ENCODE results near the gene CABP7.
"Not testable (repeated sequence)": the region's sequence is repeated elsewhere in the genome, so short reads cannot be mapped to it uniquely, and the experiment has no call there.

The CABP7 gene

DNA sequence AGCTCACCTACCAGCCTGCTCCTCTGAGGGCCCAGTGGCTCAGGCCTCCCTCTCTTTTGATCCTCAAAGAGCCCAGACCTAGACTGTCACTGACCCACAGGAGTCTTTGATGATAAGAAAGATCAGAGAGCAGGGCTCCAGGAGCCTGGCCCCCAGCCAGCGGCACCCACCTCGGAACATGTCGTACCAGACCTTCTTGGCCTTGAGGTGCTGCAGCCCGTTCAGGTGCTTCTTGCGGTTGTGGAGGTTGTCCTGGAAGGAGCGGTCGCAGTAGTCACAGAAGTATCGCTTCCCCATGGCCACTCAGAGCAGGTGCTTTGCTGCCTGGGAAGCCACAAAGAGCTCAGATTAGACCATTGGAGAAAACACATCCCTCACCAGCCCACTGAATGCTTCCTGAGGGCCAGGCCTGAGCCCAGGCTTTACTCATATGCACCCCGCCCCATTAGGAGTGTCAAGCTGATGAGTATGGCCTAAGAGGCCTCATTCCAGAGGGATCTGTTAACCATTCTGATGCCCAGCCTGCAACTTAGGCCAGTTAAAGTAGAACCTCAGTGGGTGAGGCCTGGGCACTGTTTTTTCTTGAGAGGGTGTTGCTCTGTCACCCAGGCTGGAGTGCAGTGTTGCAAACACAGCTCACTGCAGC is 28.6 kb downstream of the CABP7 start:
- Histone ChIP-seq H3K27ac (ENCODE audit: low read depth, low read length) (no peak overlapping the region), H3K4me1 (ENCODE audit: control insufficient read depth, insufficient read depth, low read length, unreplicated experiment) (peaks cover 2% of the 10 kb centered on the region), H2AFZ (ENCODE audit: low read length, unreplicated experiment) (no peak overlapping the region), H3K36me3 (ENCODE audit: insufficient read depth, low read length) (no peaks in the 10 kb centered on the region), H3K27me3 (ENCODE audit: insufficient read depth, low read length) (no peaks in the 10 kb centered on the region), H3K4me3 (ENCODE audit: low read depth, low read length) (no peak overlapping the region), H3K79me2 (ENCODE audit: control insufficient read depth, insufficient read depth, low read length, unreplicated experiment) (no peaks in the 10 kb centered on the region)

DNA sequence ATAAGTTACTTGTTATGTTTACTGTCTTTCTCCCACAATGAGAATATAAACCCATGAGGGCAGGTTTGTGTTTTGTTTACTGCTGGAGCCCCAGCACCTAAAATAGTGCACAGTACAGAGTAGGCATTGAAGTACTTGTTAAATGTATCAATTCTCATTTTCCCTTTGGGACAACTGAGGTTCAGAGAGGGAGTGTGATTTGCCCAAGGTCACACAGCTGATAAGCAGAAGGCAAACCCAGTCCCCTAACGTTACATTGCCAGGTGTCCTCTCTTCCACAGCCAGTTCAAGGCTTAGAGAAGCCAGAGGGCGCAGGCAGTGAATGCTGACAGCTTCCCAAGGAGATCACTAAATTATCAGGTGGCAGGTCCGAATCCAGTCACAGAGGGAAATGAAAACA is 30.2 kb downstream of the CABP7 start:
- no peak overlapping the region for H3K27ac ChIP-seq (ENCODE audit: low read depth, low read length)
- no peaks in the 10 kb centered on the region for H3K79me2 ChIP-seq (ENCODE audit: control insufficient read depth, insufficient read depth, low read length, unreplicated experiment)
- no peaks in the 10 kb centered on the region for H3K27me3 ChIP-seq (ENCODE audit: insufficient read depth, low read length)
- no peak overlapping the region for H3K4me3 ChIP-seq (ENCODE audit: low read depth, low read length)
- no peak overlapping the region for H2AFZ ChIP-seq (ENCODE audit: low read length, unreplicated experiment)
- H3K4me1 ChIP-seq (ENCODE audit: control insufficient read depth, insufficient read depth, low read length, unreplicated experiment) = peaks cover under 1% of the 10 kb centered on the region
- H3K36me3 ChIP-seq (ENCODE audit: insufficient read depth, low read length) = no peaks in the 10 kb centered on the region

DNA sequence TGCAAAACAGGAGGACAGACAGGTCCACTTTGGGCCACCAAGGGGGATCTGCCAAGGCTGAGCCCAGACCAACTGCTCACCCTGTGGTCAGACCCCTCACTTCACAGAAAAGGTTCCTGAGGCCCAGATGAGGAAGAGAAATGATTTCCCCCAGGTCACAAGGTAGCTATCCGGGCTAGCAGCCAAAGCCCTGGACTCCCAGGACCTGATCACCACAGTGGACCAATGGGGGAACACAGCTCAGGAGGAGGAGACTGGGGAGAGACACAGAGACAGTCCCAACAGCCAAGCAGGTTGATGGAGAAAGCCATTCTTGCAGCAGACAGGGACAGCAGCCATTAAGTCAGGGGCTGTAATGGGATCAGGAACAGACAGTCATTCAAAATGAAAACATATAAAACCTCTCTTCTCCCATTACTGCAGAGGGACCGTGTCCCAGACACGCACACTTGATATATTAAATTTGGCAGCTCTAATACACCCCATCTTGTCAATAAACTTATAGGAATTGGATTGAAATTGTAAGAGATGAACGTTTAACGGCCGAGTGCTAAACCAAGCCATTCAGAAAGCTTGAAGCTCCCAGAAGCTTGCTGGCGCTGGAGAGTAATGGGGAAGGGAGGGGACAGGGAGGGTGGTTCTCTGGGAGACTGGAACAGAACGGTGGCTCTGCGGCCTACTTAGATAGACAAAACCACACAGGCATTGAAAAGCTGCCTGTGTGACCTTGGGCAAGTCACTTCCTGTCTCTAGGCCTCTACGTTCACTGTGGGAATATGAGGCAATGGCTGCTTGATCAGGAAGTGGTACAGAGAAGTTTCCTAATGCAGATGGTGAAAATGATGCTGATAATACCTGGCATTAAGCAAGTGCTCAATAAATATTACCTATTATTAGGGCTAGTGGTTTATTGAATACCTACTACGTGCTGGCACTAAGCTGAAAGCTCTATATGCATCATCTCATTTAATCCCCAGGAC is 31.0 kb downstream of the CABP7 start:
- no peaks in the 10 kb centered on the region for H3K4me1 ChIP-seq (ENCODE audit: control insufficient read depth, insufficient read depth, low read length, unreplicated experiment)
- no peak overlapping the region for H2AFZ ChIP-seq (ENCODE audit: low read length, unreplicated experiment)
- H3K27ac ChIP-seq (ENCODE audit: low read depth, low read length) = no peak overlapping the region
- no peak overlapping the region for H3K4me3 ChIP-seq (ENCODE audit: low read depth, low read length)
- no peaks in the 10 kb centered on the region for H3K36me3 ChIP-seq (ENCODE audit: insufficient read depth, low read length)
- no peaks in the 10 kb centered on the region for H3K79me2 ChIP-seq (ENCODE audit: control insufficient read depth, insufficient read depth, low read length, unreplicated experiment)
- H3K27me3 ChIP-seq (ENCODE audit: insufficient read depth, low read length) = no peaks in the 10 kb centered on the region

DNA sequence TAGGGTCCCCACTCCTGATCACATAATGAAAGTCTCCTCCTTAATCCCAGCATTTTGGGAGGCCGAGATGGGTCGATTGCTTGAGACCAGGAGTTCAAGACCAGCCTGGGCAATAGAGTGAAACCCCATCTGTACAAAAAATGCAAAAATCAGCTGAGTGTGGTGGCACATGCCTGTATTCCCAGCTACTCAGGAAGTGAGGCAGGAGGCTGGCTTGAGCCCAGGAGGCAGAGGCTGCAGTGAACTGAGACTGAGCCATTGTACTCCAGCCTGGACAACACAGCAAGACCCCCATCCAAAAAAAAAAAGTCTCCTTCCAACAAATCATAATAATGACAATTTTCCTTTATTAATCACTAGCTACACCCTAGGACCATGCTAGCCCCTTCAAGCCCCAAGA is 31.9 kb downstream of the CABP7 start:
- no peaks in the 10 kb centered on the region for H3K36me3 ChIP-seq (ENCODE audit: insufficient read depth, low read length)
- H3K27ac ChIP-seq (ENCODE audit: low read depth, low read length) = no peak overlapping the region
- H3K4me3 ChIP-seq (ENCODE audit: low read depth, low read length) = no peak overlapping the region
- no peaks in the 10 kb centered on the region for H3K79me2 ChIP-seq (ENCODE audit: control insufficient read depth, insufficient read depth, low read length, unreplicated experiment)
- H2AFZ ChIP-seq (ENCODE audit: low read length, unreplicated experiment) = no peak overlapping the region
- H3K4me1 ChIP-seq (ENCODE audit: control insufficient read depth, insufficient read depth, low read length, unreplicated experiment) = no peaks in the 10 kb centered on the region
- H3K27me3 ChIP-seq (ENCODE audit: insufficient read depth, low read length) = no peaks in the 10 kb centered on the region

DNA sequence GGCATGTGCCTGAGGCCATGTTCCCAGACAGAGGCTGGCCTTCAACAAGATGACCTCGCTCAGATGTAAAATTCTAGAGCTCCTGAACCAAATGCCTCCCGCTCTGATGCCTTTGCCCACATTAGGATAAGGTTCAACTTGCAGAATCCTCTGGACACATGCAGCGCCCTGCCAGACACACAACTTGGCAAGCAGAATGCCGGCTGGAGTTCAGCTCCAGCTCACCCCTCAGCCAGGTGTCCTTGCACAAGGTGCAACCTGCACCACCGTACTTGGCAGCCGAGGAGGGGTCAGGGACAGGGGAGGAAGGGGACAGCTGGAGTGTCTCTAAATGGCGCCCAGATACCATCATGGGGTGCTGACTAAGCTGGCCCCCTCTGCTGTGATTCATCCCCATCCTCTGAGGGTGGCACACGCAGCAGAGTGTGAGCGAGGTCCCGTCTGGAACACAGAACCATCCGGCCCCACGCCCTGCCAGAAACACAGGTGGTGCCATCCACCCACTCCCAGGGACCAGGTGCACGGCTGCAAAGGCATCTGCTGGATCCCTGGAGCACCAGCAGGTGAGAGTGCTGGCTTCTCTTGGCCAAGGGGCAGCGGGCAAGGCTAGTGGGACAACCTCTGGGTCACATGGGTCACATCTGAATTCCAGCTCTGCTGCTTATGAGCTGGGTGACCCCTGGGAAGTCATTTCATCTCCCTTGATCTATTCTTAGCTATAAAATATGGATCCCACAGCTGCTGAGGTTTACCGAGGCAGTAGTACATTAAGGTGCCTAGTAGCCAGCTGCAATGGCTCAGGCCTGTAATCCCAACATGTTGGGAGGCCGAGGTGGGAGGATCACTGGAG is 34.2 kb downstream of the CABP7 start:
- Histone ChIP-seq H3K36me3 (ENCODE audit: insufficient read depth, low read length) (no peaks in the 10 kb centered on the region), H3K79me2 (ENCODE audit: control insufficient read depth, insufficient read depth, low read length, unreplicated experiment) (no peaks in the 10 kb centered on the region), H3K4me1 (ENCODE audit: control insufficient read depth, insufficient read depth, low read length, unreplicated experiment) (no peaks in the 10 kb centered on the region), H2AFZ (ENCODE audit: low read length, unreplicated experiment) (no peak overlapping the region), H3K27ac (ENCODE audit: low read depth, low read length) (no peak overlapping the region), H3K4me3 (ENCODE audit: low read depth, low read length) (no peak overlapping the region), H3K27me3 (ENCODE audit: insufficient read depth, low read length) (no peaks in the 10 kb centered on the region)

DNA sequence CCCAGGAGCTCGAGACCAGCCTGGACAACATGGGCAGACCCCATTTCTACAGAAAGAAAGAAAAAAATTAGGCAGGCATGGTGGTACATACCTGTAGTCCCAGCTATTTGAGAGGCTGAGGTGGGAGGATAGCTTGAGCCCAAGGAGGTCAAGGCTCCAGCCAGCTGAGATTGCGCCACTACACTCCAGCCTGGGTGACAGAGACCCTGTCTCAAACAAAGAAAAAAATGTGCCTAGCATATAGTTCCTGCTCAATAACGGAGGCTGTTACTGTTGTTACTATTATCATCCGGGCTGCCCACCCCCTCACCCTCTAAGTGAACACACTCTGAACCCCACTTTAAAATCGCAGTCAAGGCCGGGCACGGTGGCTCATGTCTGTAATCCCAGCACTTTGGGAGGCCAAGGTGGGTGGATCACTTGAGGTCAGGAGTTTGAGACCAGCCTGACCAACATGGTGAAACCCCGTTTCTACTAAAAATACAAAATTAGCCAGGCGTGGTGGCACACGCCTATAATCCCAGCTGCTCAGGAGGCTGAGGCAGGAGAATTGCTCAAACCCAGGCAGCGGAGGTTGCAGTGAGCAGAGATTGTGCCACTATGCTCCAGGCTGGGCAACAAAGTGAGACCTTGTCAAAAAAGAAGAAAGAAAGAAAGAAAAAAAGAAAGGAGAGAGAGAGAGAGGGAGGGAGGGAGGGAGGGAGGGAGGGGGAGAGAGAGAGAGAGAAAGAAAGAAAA is 35.0 kb downstream of the CABP7 start:
- H3K4me3 ChIP-seq (ENCODE audit: low read depth, low read length); H3K27ac ChIP-seq (ENCODE audit: low read depth, low read length); H3K36me3 ChIP-seq (ENCODE audit: insufficient read depth, low read length); H2AFZ ChIP-seq (ENCODE audit: low read length, unreplicated experiment); H3K4me1 ChIP-seq (ENCODE audit: control insufficient read depth, insufficient read depth, low read length, unreplicated experiment); H3K79me2 ChIP-seq (ENCODE audit: control insufficient read depth, insufficient read depth, low read length, unreplicated experiment); H3K27me3 ChIP-seq (ENCODE audit: insufficient read depth, low read length): not testable (repeated sequence)

DNA sequence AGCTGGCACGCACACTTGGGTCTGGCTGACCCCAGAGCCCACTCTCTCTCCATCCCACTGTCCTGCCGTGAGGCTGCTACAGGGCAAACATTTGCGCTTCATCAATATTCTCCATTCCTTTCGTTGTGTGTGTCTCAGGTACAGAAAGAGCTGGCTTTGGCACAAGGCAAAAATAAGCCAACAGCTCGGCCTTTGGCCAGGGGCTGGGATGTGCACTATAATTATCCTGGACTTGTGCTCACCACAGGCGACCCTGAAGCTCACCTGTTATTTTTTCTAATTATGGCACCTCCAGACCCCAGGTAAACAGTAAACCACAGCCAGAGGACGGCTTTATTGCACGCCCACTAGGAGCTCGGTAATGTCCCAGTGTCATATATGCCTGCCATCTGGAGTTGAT is 36.1 kb downstream of the CABP7 start:
- H3K27me3 ChIP-seq (ENCODE audit: insufficient read depth, low read length) = no peaks in the 10 kb centered on the region
- H3K27ac ChIP-seq (ENCODE audit: low read depth, low read length) = no peak overlapping the region
- no peaks in the 10 kb centered on the region for H3K36me3 ChIP-seq (ENCODE audit: insufficient read depth, low read length)
- no peaks in the 10 kb centered on the region for H3K79me2 ChIP-seq (ENCODE audit: control insufficient read depth, insufficient read depth, low read length, unreplicated experiment)
- no peaks in the 10 kb centered on the region for H3K4me1 ChIP-seq (ENCODE audit: control insufficient read depth, insufficient read depth, low read length, unreplicated experiment)
- no peak overlapping the region for H3K4me3 ChIP-seq (ENCODE audit: low read depth, low read length)
- no peak overlapping the region for H2AFZ ChIP-seq (ENCODE audit: low read length, unreplicated experiment)

DNA sequence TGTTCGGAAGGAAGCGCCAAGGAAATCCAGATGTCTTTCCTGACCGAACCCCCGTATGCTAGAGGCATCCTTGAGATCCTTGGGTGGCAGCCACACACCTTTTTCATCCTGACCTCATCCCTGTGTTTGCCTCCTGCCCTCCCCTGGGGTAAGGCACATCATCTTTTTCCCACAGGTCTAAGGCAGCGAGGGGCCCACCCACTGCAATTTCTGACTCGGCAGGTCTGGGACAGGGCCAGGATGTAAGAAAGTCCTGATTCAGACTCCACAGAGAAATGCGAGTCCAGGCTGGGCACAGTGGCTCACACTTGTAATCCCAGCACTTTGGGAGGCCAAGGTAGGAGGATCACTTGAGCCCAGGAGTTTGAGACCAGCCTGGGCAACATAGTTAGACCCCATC is 36.5 kb downstream of the CABP7 start:
- Histone ChIP-seq H2AFZ (ENCODE audit: low read length, unreplicated experiment) (no peak overlapping the region), H3K36me3 (ENCODE audit: insufficient read depth, low read length) (no peaks in the 10 kb centered on the region), H3K27me3 (ENCODE audit: insufficient read depth, low read length) (no peaks in the 10 kb centered on the region), H3K27ac (ENCODE audit: low read depth, low read length) (no peak overlapping the region), H3K4me1 (ENCODE audit: control insufficient read depth, insufficient read depth, low read length, unreplicated experiment) (no peaks in the 10 kb centered on the region), H3K4me3 (ENCODE audit: low read depth, low read length) (no peak overlapping the region), H3K79me2 (ENCODE audit: control insufficient read depth, insufficient read depth, low read length, unreplicated experiment) (no peaks in the 10 kb centered on the region)

DNA sequence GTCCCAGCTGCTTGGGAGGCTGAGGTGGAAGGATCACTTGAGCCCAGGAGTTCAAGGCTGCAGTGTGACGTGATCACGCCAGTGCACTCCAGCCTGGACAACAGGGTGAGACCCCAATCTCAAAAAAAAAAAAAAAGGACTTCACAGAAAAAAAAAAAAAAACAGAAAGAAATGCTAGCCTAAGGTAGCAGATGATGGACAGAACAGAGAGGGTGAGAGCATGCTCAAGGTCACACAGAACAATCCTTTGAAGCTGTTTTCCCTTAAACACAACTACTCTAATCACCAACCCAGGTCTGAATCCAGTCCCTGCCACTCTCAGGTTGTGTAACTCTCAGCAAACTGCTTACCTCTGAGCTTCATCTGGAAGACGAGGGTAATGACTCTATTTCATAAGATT is 37.3 kb downstream of the CABP7 start:
- Histone ChIP-seq H3K27me3 (ENCODE audit: insufficient read depth, low read length) (no peaks in the 10 kb centered on the region), H3K27ac (ENCODE audit: low read depth, low read length) (no peak overlapping the region), H3K36me3 (ENCODE audit: insufficient read depth, low read length) (no peaks in the 10 kb centered on the region), H3K4me1 (ENCODE audit: control insufficient read depth, insufficient read depth, low read length, unreplicated experiment) (no peaks in the 10 kb centered on the region), H3K4me3 (ENCODE audit: low read depth, low read length) (no peak overlapping the region), H3K79me2 (ENCODE audit: control insufficient read depth, insufficient read depth, low read length, unreplicated experiment) (no peaks in the 10 kb centered on the region), H2AFZ (ENCODE audit: low read length, unreplicated experiment) (no peak overlapping the region)

DNA sequence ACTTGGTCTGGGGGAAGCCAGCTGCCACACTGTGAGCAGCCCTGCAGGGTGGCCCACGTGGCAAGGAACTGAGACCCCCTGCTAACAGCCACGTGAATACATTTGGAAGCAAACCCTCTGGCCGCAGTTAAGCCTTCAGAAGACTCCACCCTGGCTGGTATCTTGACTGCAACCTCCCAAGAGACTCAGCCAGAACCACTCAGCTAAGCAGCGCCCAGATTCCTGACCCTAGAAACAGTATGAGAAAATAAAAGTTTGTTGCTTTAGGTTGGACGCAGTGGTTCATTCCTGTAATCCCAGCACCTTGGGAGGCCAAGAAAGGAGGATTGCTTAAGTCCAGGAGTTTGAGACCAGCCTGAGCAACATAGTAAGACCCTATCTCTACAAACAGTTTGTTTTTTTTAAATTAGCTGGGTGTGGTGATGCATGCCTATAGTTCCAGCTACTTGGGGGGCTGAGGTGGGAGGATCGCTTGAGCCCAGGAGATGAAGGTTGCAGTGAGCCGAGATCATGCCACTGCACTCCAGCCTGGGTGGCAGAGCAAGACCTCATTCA is 38.3 kb downstream of the CABP7 start:
- H2AFZ ChIP-seq (ENCODE audit: low read length, unreplicated experiment) = no peak overlapping the region
- H3K4me1 ChIP-seq (ENCODE audit: control insufficient read depth, insufficient read depth, low read length, unreplicated experiment) = no peaks in the 10 kb centered on the region
- H3K27ac ChIP-seq (ENCODE audit: low read depth, low read length) = no peak overlapping the region
- no peaks in the 10 kb centered on the region for H3K36me3 ChIP-seq (ENCODE audit: insufficient read depth, low read length)
- H3K27me3 ChIP-seq (ENCODE audit: insufficient read depth, low read length) = no peaks in the 10 kb centered on the region
- no peaks in the 10 kb centered on the region for H3K79me2 ChIP-seq (ENCODE audit: control insufficient read depth, insufficient read depth, low read length, unreplicated experiment)
- no peak overlapping the region for H3K4me3 ChIP-seq (ENCODE audit: low read depth, low read length)

Data from ACC112 (cell line).